GM23248 (cell line): Measurements from ENCODE around the gene KRTAP17-1. TPM values are rescaled to one million over a fixed set of nuclear protein-coding genes. Genes with fewer than 3 reads are reported as not detected.

ENCODE experiments used
- DNase-seq: peaks from one replicate; pipeline ENCODE4 v3.0.0-alpha.2; 2015
- H2AFZ ChIP-seq: fragments of 200-600 bp; sonication (generic); 2 replicates; pipeline ENCODE4 v1.6.1; 2016; ENCODE audit warnings: antibody characterized with exemption
- H3F3A ChIP-seq: fragments of 200-600 bp; sonication (generic); 2 replicates; pipeline ENCODE4 v1.6.1; 2016; ENCODE audit warnings: mild to moderate bottlenecking, antibody characterized with exemption, mixed run types; ENCODE audit not compliant: insufficient read depth
- H3K27ac ChIP-seq: fragments of 200-600 bp; sonication (generic); 2 replicates; pipeline ENCODE4 v1.5.1; 2016; ENCODE audit warnings: mild to moderate bottlenecking
- H3K27me3 ChIP-seq: fragments of 200-600 bp; sonication (generic); replicated peaks from 2 replicates; pipeline ENCODE4 v1.6.1; 2016; ENCODE audit warnings: mild to moderate bottlenecking; ENCODE audit not compliant: insufficient read depth
- H3K36me3 ChIP-seq: fragments of 200-600 bp; sonication (generic); 2 replicates; pipeline ENCODE4 v1.6.1; 2016; ENCODE audit warnings: low read depth, mild to moderate bottlenecking
- H3K4me1 ChIP-seq: fragments of 200-600 bp; sonication (generic); 2 replicates; pipeline ENCODE4 v1.6.1; 2016; ENCODE audit warnings: mild to moderate bottlenecking; ENCODE audit not compliant: insufficient read depth
- H3K4me2 ChIP-seq: fragments of 200-600 bp; sonication (generic); one replicate; pipeline ENCODE4 v1.6.1; 2016; ENCODE audit warnings: mild to moderate bottlenecking; ENCODE audit not compliant: unreplicated experiment
- H3K4me3 ChIP-seq: fragments of 200-600 bp; sonication (generic); 2 replicates; pipeline ENCODE4 v1.5.1; 2016; ENCODE audit warnings: mild to moderate bottlenecking
- H3K79me2 ChIP-seq: fragments of 200-600 bp; sonication (generic); 2 replicates; pipeline ENCODE4 v1.6.1; 2016; ENCODE audit warnings: mild to moderate bottlenecking; ENCODE audit not compliant: insufficient read depth
- H3K9ac ChIP-seq: fragments of 200-600 bp; sonication (generic); 2 replicates; pipeline ENCODE4 v1.6.1; 2016; ENCODE audit warnings: mild to moderate bottlenecking
- H3K9me2 ChIP-seq: fragments of 200-600 bp; sonication (generic); 2 replicates; pipeline ENCODE4 v1.6.1; 2016; ENCODE audit warnings: mixed run types, mild to moderate bottlenecking, moderate library complexity; ENCODE audit not compliant: insufficient read depth
- H3K9me3 ChIP-seq: fragments of 200-600 bp; sonication (generic); one replicate; pipeline ENCODE4 v1.6.1; 2017; ENCODE audit warnings: low read depth
- H4K20me1 ChIP-seq: fragments of 200-600 bp; sonication (generic); 2 replicates; pipeline ENCODE4 v1.6.0; 2016; ENCODE audit not compliant: insufficient read depth
- EZH2 ChIP-seq: fragments of 200-600 bp; sonication (generic); IDR thresholded peaks from 2 replicates; pipeline ENCODE4 v1.6.1; 2018; ENCODE audit warnings: antibody characterized with exemption, mild to moderate bottlenecking; ENCODE audit not compliant: insufficient read depth, poor library complexity, severe bottlenecking
- EZH2phosphoT487 ChIP-seq: fragments of 200-600 bp; sonication (generic); IDR thresholded peaks from 2 replicates; pipeline ENCODE4 v1.6.1; 2018; ENCODE audit warnings: antibody characterized with exemption, moderate library complexity, mild to moderate bottlenecking, low read depth; ENCODE audit not compliant: insufficient read depth
- WGBS, 2 experiments: methylation state at CpG; one replicate each; pipeline ENCODE4 v1.1.6; 2015 to 2017; ENCODE audit warnings: low lambda C conversion rate in 2 of 2, low coverage in 1 of 2; ENCODE audit errors: missing lambda C conversion rate in 2 of 2; 5-methylcytosine and 5-hydroxymethylcytosine counted together
- in situ Hi-C: fragments of 300-500 bp; cut with MboI; formaldehyde crosslinking; loops from 2 replicates; pipeline ENCODE4 v1.15.0; 2020
- polyA plus RNA-seq: library from polyadenylated mRNA; unstranded; fragments of >200 nt; fragmentation: Nextera tagmentation; extraction: Ambion mirVana; gene quantifications from 2 replicates; pipeline ENCODE4 v1.2.1, GENCODE V29; 2016
- small RNA-seq: library from RNA; depleted of rRNA; stranded (forward); fragments of <200 nt; gene quantifications from one replicate; pipeline ENCODE3, GENCODE V24; 2014; ENCODE audit warnings: low read depth, low replicate concordance
- total RNA-seq: library from RNA; depleted of rRNA; stranded (reverse); fragments of >200 nt; shearing (Covaris generic); gene quantifications from 2 replicates; pipeline ENCODE4 v1.2.3, GENCODE V29; 2014; rRNA removed

The KRTAP17-1 gene
- total and polyA plus RNA-seq, 2 experiments from 2014 or later: not detected

DNA sequence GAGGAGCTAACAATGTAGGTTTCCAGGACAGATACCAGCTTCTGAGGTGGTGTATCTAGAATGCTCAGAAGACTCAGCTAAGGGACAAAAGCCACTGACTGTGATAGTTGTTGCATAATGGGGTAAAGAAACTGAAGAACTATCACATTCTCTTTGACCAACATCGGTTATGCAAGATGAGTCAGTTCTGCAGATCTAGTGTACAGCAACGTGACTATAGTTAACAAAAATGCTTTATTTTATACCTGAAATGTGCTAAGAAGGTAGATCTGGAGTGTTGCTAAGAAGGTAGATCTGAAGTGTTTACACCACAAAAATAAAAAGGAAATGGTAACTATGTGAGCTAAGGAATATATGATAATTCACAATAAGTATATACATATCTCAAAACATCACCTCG, 47.8 kb downstream of the KRTAP17-1 start:
- Histone ChIP-seq H3K27ac (no peak overlapping the region), H3K9me3 (no peaks in the 10 kb centered on the region), H3K4me3 (no peak overlapping the region), H3K36me3 (no peaks in the 10 kb centered on the region), H3K9me2 (no peaks in the 10 kb centered on the region), H3K4me2 (no peak overlapping the region), H3K9ac (no peak overlapping the region), H3K79me2 (no peaks in the 10 kb centered on the region), H3K4me1 (no peaks in the 10 kb centered on the region), H2AFZ (no peak overlapping the region), H3K27me3 (no peaks in the 10 kb centered on the region), H3F3A (no peaks in the 10 kb centered on the region), H4K20me1 (no peaks in the 10 kb centered on the region)
- in situ Hi-C loops: no loop called here
- no CpG with 5 or more reads among the region's 3 CpGs for WGBS, 2 experiments
- TF ChIP-seq EZH2: no peak
- no peak for TF ChIP-seq EZH2phosphoT487
- no peak for DNase-seq

DNA sequence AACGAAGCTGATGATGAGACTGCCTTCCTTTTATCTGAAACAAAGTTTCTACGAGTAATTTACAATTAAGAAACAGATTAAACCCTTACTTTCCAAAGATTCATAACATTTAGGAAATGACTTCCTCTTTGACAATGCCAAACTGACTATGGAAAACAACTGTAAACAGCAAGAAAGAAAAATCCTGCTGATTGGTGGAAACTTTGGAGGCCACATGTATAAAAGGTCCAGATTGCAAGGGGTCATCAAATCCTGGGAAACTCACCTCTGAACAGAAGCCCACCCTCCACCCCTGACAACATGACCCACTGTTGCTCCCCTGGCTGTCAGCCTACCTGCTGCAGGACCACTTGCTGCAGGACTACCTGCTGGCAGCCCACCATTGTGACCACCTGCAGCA, 50.4 kb downstream of the KRTAP17-1 start, which contains the start of gene KRTAP9-6:
TSS of gene KRTAP9-6 (plus strand) at position 301 of the 400 bp plus-strand sequence. CDS start at position 301, 0 bp downstream.
- no peak within 1 kb of the TSS for H2AFZ ChIP-seq
- H3K27ac ChIP-seq: no peak within 1 kb of the TSS
- no peaks in the 10 kb centered on the region for H4K20me1 ChIP-seq
- H3K4me3 ChIP-seq: no peak within 1 kb of the TSS
- H3K9ac ChIP-seq: no peak within 1 kb of the TSS
- H3K79me2 ChIP-seq: no peaks in the 10 kb centered on the region
- H3K4me1 ChIP-seq: no peaks in the 10 kb centered on the region
- no peaks in the 10 kb centered on the region for H3K36me3 ChIP-seq
- no peak for DNase-seq
- no peak within 1 kb of the TSS for H3K4me2 ChIP-seq
- no peaks in the 10 kb centered on the region for H3K27me3 ChIP-seq
- 54 to 55% methylated on average over 2 of the region's 2 CpGs for WGBS, 2 experiments
- no peaks in the 10 kb centered on the region for H3K9me3 ChIP-seq
- TF ChIP-seq EZH2phosphoT487: no peak
- no peak for TF ChIP-seq EZH2
- no peaks in the 10 kb centered on the region for H3F3A ChIP-seq
- in situ Hi-C loops: no loop called here
- no peaks in the 10 kb centered on the region for H3K9me2 ChIP-seq

Small RNA genes lying within 50 kb of the gene (small RNA-seq; reads per million reads assigned to genes)
- not detected for gene KRTAP9-10P

Other genes with a start within 250 kb of the KRTAP17-1 start
Only the 30 nearest of the 35 such genes appear.
- not detected in 2 replicates for gene KRTAP4-9, start 210.3 kb downstream of the KRTAP17-1 start, total RNA-seq
- gene KRTAP4-9, start 210.3 kb downstream of the KRTAP17-1 start, polyA plus RNA-seq: 0.49 and 0.51 TPM in 2 replicates
- gene KRTAP4-11, start 197.3 kb downstream of the KRTAP17-1 start, total RNA-seq: not detected in 2 replicates
- 0.29 TPM in 1 of 2 replicates, not detected in the other for gene KRTAP4-11, start 197.3 kb downstream of the KRTAP17-1 start, polyA plus RNA-seq
- gene KRTAP4-12, start 191.5 kb downstream of the KRTAP17-1 start, total RNA-seq: not detected in 2 replicates
- gene KRTAP4-12, start 191.5 kb downstream of the KRTAP17-1 start, polyA plus RNA-seq: 1.7 and 1.8 TPM in 2 replicates
- not detected in 2 replicates for gene KRTAP4-6, start 175.2 kb downstream of the KRTAP17-1 start, total RNA-seq
- gene KRTAP4-6, start 175.2 kb downstream of the KRTAP17-1 start, polyA plus RNA-seq: not detected in 2 replicates
- gene KRTAP4-5, start 165.9 kb downstream of the KRTAP17-1 start, total RNA-seq: not detected in 2 replicates
- not detected in 2 replicates for gene KRTAP4-5, start 165.9 kb downstream of the KRTAP17-1 start, polyA plus RNA-seq
- gene KRTAP4-4, start 155.0 kb downstream of the KRTAP17-1 start, total RNA-seq: not detected in 2 replicates
- not detected in 2 replicates for gene KRTAP4-4, start 155.0 kb downstream of the KRTAP17-1 start, polyA plus RNA-seq
- gene KRTAP4-3, start 147.5 kb downstream of the KRTAP17-1 start, total RNA-seq: not detected in 2 replicates
- gene KRTAP4-3, start 147.5 kb downstream of the KRTAP17-1 start, polyA plus RNA-seq: not detected in 2 replicates
- not detected in 2 replicates for gene KRTAP4-2, start 137.5 kb downstream of the KRTAP17-1 start, total RNA-seq
- gene KRTAP4-2, start 137.5 kb downstream of the KRTAP17-1 start, polyA plus RNA-seq: not detected in 2 replicates
- gene KRTAP4-1, start 130.8 kb downstream of the KRTAP17-1 start, total RNA-seq: 0.76 TPM in 1 of 2 replicates, not detected in the other
- not detected in 2 replicates for gene KRTAP4-1, start 130.8 kb downstream of the KRTAP17-1 start, polyA plus RNA-seq
- not detected in 2 replicates for gene KRTAP9-1, start 125.8 kb downstream of the KRTAP17-1 start, total RNA-seq
- gene KRTAP9-1, start 125.8 kb downstream of the KRTAP17-1 start, polyA plus RNA-seq: not detected in 2 replicates
- not detected in 2 replicates for gene KRTAP9-2, start 89.1 kb downstream of the KRTAP17-1 start, total RNA-seq
- gene KRTAP9-2, start 89.1 kb downstream of the KRTAP17-1 start, polyA plus RNA-seq: not detected in 2 replicates
- not detected in 2 replicates for gene KRTAP9-3, start 83.3 kb downstream of the KRTAP17-1 start, total RNA-seq
- gene KRTAP9-3, start 83.3 kb downstream of the KRTAP17-1 start, polyA plus RNA-seq: not detected in 2 replicates
- not detected in 2 replicates for gene KRTAP9-8, start 77.7 kb downstream of the KRTAP17-1 start, total RNA-seq
- gene KRTAP9-8, start 77.7 kb downstream of the KRTAP17-1 start, polyA plus RNA-seq: not detected in 2 replicates
- not detected in 2 replicates for gene KRTAP9-4, start 66.0 kb downstream of the KRTAP17-1 start, total RNA-seq
- not detected in 2 replicates for gene KRTAP9-4, start 66.0 kb downstream of the KRTAP17-1 start, polyA plus RNA-seq
- not detected in 2 replicates for gene KRTAP9-9, start 60.3 kb downstream of the KRTAP17-1 start, total RNA-seq
- not detected in 2 replicates for gene KRTAP9-9, start 60.3 kb downstream of the KRTAP17-1 start, polyA plus RNA-seq
- gene KRTAP9-6, start 50.3 kb downstream of the KRTAP17-1 start, total RNA-seq: not detected in 2 replicates
- not detected in 2 replicates for gene KRTAP9-6, start 50.3 kb downstream of the KRTAP17-1 start, polyA plus RNA-seq
- gene KRTAP9-7, start 40.0 kb downstream of the KRTAP17-1 start, total RNA-seq: not detected in 2 replicates
- gene KRTAP9-7, start 40.0 kb downstream of the KRTAP17-1 start, polyA plus RNA-seq: not detected in 2 replicates
- not detected in 2 replicates for gene KRTAP29-1, start 12.9 kb downstream of the KRTAP17-1 start, total RNA-seq
- gene KRTAP29-1, start 12.9 kb downstream of the KRTAP17-1 start, polyA plus RNA-seq: not detected in 2 replicates
- not detected in 2 replicates for gene KRTAP16-1, start 6.4 kb downstream of the KRTAP17-1 start, total RNA-seq
- not detected in 2 replicates for gene KRTAP16-1, start 6.4 kb downstream of the KRTAP17-1 start, polyA plus RNA-seq
- not detected in 2 replicates for gene KRT33A, start 35.1 kb upstream of the KRTAP17-1 start, total RNA-seq
- not detected in 2 replicates for gene KRT33A, start 35.1 kb upstream of the KRTAP17-1 start, polyA plus RNA-seq
- gene KRT33B, start 54.1 kb upstream of the KRTAP17-1 start, total RNA-seq: 0.25 and 0.76 TPM in 2 replicates
- 1.0 and 1.2 TPM in 2 replicates for gene KRT33B, start 54.1 kb upstream of the KRTAP17-1 start, polyA plus RNA-seq
- 73.5 and 77.8 TPM in 2 replicates for gene KRT34, start 66.6 kb upstream of the KRTAP17-1 start, total RNA-seq
- gene KRT34, start 66.6 kb upstream of the KRTAP17-1 start, polyA plus RNA-seq: 39.8 and 42.2 TPM in 2 replicates
- not detected in 2 replicates for gene KRT31, start 81.9 kb upstream of the KRTAP17-1 start, total RNA-seq
- gene KRT31, start 81.9 kb upstream of the KRTAP17-1 start, polyA plus RNA-seq: not detected in 2 replicates
- gene KRT37, start 108.9 kb upstream of the KRTAP17-1 start, total RNA-seq: not detected in 2 replicates
- not detected in 2 replicates for gene KRT37, start 108.9 kb upstream of the KRTAP17-1 start, polyA plus RNA-seq
- gene KRT38, start 125.3 kb upstream of the KRTAP17-1 start, total RNA-seq: not detected in 2 replicates
- not detected in 2 replicates for gene KRT38, start 125.3 kb upstream of the KRTAP17-1 start, polyA plus RNA-seq
- gene KRT32, start 151.7 kb upstream of the KRTAP17-1 start, total RNA-seq: not detected in 2 replicates
- gene KRT32, start 151.7 kb upstream of the KRTAP17-1 start, polyA plus RNA-seq: not detected in 2 replicates
- gene KRT35, start 165.4 kb upstream of the KRTAP17-1 start, total RNA-seq: not detected in 2 replicates
- gene KRT35, start 165.4 kb upstream of the KRTAP17-1 start, polyA plus RNA-seq: not detected in 2 replicates
- gene KRT36, start 174.2 kb upstream of the KRTAP17-1 start, total RNA-seq: not detected in 2 replicates
- not detected in 2 replicates for gene KRT36, start 174.2 kb upstream of the KRTAP17-1 start, polyA plus RNA-seq
- gene KRT13, start 189.9 kb upstream of the KRTAP17-1 start, total RNA-seq: 0.76 TPM in 1 of 2 replicates, not detected in the other
- not detected in 2 replicates for gene KRT13, start 189.9 kb upstream of the KRTAP17-1 start, polyA plus RNA-seq
- 0.65 and 1.1 TPM in 2 replicates for gene KRT15, start 203.2 kb upstream of the KRTAP17-1 start, total RNA-seq
- 2.3 and 2.7 TPM in 2 replicates for gene KRT15, start 203.2 kb upstream of the KRTAP17-1 start, polyA plus RNA-seq